GM20000 (cell line): Measurements from ENCODE around the gene DNAH1.

ENCODE experiments used
- DNase-seq: peaks from one replicate; pipeline ENCODE4 v3.0.0; 2012; ENCODE audit warnings: low spot score
- TF ChIP-seq, protein P1 (sequence below): IDR thresholded peaks from 2 replicates; pipeline ENCODE4 v1.5.1; 2012; ENCODE audit warnings: mild to moderate bottlenecking, control low read depth; ENCODE audit errors: extremely low read depth, missing control alignments

DNAH1 gene

DNA sequence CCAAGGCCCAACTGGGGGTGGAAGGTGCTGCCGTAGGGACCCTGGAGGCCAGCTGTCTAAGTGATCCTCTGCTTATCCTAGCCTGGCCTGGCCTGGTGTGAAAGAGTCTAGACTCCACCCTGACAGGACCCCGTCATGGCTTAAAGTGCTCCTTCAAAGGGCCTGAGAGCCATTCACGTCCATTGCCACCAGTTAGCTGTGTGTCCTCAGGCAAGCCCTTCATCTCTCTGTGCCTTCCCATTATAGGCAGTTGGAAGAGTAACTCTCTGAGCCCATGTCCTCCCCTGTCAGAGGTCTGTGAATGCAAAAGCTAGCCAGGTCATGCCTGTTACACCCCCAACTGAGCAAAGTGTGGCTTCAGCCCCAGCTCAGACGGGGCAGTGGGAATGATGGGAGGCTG is 9.1 kb upstream of the DNAH1 start:
- no peak for DNase-seq
- TF ChIP-seq, protein P1, sequence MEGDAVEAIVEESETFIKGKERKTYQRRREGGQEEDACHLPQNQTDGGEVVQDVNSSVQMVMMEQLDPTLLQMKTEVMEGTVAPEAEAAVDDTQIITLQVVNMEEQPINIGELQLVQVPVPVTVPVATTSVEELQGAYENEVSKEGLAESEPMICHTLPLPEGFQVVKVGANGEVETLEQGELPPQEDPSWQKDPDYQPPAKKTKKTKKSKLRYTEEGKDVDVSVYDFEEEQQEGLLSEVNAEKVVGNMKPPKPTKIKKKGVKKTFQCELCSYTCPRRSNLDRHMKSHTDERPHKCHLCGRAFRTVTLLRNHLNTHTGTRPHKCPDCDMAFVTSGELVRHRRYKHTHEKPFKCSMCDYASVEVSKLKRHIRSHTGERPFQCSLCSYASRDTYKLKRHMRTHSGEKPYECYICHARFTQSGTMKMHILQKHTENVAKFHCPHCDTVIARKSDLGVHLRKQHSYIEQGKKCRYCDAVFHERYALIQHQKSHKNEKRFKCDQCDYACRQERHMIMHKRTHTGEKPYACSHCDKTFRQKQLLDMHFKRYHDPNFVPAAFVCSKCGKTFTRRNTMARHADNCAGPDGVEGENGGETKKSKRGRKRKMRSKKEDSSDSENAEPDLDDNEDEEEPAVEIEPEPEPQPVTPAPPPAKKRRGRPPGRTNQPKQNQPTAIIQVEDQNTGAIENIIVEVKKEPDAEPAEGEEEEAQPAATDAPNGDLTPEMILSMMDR: no peak

DNA sequence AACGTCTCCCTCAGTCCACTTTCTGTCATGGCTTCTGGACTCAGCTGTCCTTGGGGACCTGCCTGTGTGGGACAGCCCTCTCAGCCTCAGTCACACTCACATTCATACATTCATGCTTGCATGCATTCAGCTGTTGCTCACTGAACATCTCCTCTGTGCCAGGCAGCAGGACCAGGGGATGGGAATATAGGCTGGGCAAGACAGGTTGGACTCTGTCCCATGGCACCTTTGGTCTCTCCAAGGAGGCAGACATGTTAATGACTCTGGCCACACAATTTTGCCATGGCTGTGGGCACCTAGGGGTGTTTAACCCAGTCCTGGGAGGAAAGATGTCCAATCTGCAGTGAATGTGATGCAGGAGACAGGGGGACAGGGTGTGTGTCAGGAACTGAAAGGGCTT is 7.8 kb upstream of the DNAH1 start:
- TF ChIP-seq, protein P1: no peak
- no peak for DNase-seq

DNA sequence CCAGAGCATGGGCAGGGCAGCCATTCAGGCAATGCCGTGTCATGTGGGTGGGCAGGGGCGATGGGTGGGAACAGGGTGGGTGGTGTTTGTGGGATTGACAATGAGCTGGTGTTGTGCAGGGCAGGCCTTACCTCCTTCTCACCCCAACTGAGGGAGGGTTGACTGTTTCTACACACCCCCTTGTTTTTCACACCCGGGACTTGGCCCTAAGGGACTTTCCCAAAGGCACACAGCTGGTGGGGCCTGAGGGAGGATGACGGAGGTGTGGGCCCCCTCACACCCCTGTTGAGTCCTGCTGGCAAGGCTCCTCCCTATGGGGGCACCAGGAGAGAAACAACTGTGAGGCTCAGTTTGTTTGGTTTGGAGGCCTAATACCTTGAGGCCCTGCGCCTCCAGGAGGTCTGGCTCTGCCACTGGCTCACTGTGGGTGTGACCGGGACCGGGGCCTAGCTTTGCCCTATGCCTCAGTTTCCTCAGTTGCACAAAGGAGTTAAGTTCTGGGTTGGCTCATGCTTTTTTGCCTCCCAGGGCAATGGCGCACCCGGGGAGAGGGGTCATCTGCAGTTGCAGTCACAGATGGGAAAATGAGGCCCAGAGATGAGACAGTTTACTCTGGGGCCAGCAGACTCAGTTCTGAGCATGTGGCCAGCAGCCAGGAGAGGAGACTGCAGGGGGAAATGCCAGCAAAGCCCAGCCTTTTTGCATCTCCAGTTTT is 5.1 kb upstream of the DNAH1 start:
- TF ChIP-seq, protein P1: no peak
- DNase-seq: peak; percentile 81

DNA sequence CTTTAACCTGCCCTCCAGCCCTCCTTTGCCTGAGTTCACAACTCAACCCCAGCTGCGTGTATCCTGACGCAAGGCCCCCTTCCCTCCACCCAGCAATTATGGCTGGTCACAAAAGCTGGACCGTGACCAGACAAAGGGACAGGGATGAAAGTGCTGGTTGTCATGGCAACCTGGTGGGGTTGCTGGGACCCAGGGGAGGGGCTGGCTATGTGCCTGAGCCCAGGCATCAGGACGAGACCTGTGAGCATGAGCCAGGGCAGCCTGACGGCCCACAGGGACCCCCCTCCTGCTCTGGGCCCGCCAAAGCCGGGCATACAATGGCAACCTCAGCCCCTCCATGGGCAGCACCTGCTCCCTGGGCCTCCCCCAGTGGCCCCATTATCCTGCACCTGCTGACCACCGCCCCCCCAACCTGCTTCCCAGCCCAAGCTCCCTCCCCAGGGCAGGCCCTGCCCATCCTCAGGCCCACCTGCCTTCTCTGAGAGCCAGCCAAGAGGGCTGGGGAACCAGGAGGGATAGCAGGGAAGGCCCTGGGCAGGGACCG is 4.5 kb upstream of the DNAH1 start:
- TF ChIP-seq, protein P1: no peak
- no peak for DNase-seq

DNA sequence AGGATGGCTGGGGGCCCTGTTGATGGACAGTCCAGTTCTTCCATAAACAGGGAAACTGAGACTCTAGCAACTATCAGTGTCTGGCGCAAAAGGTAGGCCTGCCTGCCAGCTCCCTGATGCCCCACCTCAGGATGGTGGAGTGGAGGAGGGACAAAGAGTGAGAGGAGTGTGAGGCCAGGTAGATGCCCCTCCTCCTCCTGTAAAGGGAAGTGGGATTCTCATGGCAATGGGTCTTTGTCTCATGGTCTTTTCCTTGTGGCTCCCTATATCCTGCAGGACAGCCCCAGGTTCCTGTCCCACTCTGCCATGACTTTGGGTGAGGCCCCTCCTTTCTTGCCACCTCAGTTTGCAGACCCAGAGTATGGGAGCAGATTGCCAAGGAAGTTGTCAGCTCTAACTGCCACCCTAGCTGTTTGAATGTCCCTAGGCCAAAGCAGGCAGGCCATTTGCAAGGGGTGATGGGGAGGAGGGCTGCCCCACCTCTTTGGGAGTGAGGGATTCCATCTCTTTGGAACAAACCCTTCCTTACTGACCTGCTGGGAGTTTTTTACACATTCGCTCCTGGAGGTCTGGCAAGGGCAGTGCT is 2.8 kb upstream of the DNAH1 start:
- peak; percentile 45 for DNase-seq
- TF ChIP-seq, protein P1: no peak

DNA sequence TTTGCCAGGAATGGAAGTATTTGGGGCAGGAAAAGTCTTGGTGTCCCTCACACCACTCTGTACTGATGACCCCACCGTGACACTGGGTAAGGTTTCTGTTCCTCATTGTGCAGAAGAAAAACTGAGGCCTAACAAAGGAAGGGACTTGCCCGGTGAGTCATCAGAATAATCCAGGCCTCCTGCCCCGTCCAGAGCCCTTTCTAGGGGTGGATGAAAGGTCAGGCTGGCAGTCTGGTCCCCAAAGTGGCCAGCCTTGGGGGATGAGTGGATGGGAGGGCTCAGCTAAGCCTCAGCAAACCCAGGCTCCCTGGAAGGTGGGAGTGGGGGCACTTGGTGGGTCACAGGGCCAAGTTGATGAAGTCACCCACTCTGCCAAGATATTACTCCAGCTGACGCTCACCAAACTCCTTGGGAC is 2.3 kb upstream of the DNAH1 start:
- TF ChIP-seq, protein P1: no peak
- DNase-seq: peak; percentile 89

DNA sequence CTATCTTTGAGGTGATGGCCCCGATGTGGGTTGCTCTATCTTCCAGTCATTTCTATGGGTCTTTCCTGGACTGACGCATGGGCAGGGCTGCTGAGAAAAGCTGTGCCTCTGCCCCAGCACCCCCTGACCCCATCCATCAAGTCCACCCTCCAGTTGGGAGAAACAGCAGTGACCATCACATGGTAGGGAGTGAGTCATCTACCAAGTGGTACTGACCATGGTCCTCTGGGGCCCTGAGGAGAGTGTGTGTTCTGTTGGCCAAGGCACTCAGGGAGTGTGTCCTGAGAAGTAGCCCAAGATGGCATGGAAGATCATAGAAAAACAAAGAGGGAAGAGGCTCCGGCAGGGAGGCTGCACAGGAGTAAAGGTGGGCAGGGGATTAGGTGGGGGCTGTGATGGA is 1.6 kb upstream of the DNAH1 start:
- DNase-seq: no peak
- TF ChIP-seq, protein P1: no peak
